GM12878 (cell line): ENCODE data around the gene GRIK5. TPM values are rescaled to one million over a fixed set of nuclear protein-coding genes. Genes with fewer than 3 reads are reported as not detected.

Experiments used
- ATAC-seq: fragments of 200-7000 bp; cut with Tn5 transposase; 3 replicates; pipeline ENCODE4 v1.9.1; 2020; ENCODE audit warnings: mild to moderate bottlenecking, moderate library complexity
- BruUV-seq: library from RNA; stranded (reverse); fragments of 400-500 nt; replicated peaks from 2 replicates; lab custom pipeline; 2021; lab: Mats Ljungman, UMichigan
- CTCF ChIA-PET: fragments of 300-600 bp; sonication (Branson Sonifier 250); formaldehyde crosslinking; extraction: SDS; loops from one replicate; lab custom pipeline; 2021; ENCODE audit warnings: inconsistent platforms; lab: Yijun Ruan, JAX
- POLR2A ChIA-PET: fragments of 350-600 bp; formaldehyde crosslinking; extraction: SDS; loops from one replicate; lab custom pipeline; 2021; ENCODE audit warnings: inconsistent platforms; lab: Charles Lee
- RAD21 ChIA-PET: fragments of 300-600 bp; sonication (Branson Sonifier 250); formaldehyde crosslinking; loops from one replicate; lab custom pipeline; 2023; ENCODE audit warnings: antibody characterized with exemption; ENCODE audit not compliant: unreplicated experiment; lab: Charles Lee
- SMC1A ChIA-PET: fragments of 300-600 bp; sonication (Branson Sonifier 250); formaldehyde crosslinking; loops from one replicate; lab custom pipeline; 2023; ENCODE audit not compliant: unreplicated experiment, uncharacterized antibody; lab: Charles Lee
- DNase-seq: peaks from one replicate; pipeline ENCODE4 v3.0.0-alpha.2; 2011; ENCODE audit warnings: low read depth, low spot score
- FAIRE-seq: peaks from 3 replicates; lab custom pipeline; 2011; peaks lifted over from hg19 to GRCh38; lab: Jason Lieb, UNC
- H2AFZ ChIP-seq: 2 replicates; pipeline ENCODE4 v1.6.0; 2011; ENCODE audit warnings: low read depth, low read length, control low read depth; ENCODE audit not compliant: control insufficient read depth
- H3K27ac ChIP-seq: 2 replicates; pipeline ENCODE4 v1.5.1; 2011; ENCODE audit warnings: control low read depth; ENCODE audit not compliant: control insufficient read depth, insufficient read depth
- H3K27me3 ChIP-seq, 2 experiments: replicated peaks in 1 of 2; 2 replicates each; pipeline versions ENCODE4 v1.6.0 to v1.6.1; 2011; ENCODE audit warnings: low read length in 1 of 2; ENCODE audit not compliant: control insufficient read depth in 2 of 2, insufficient read depth in 2 of 2
- H3K36me3 ChIP-seq, 2 experiments: 2 replicates each; pipeline ENCODE4 v1.5.1; 2011; ENCODE audit warnings: low read length in 1 of 2; ENCODE audit not compliant: control insufficient read depth in 2 of 2, insufficient read depth in 2 of 2
- H3K4me1 ChIP-seq: 2 replicates; pipeline ENCODE4 v1.6.1; 2011; ENCODE audit warnings: mild to moderate bottlenecking, low read length, moderate library complexity, mixed read lengths; ENCODE audit not compliant: control insufficient read depth, insufficient read depth
- H3K4me2 ChIP-seq: 2 replicates; pipeline ENCODE4 v1.6.0; 2011; ENCODE audit warnings: control low read depth; ENCODE audit not compliant: control insufficient read depth, insufficient read depth
- H3K4me3 ChIP-seq: fragments of 200-600 bp; sonication (generic); 2 replicates; pipeline ENCODE4 v1.5.1; 2016
- H3K79me2 ChIP-seq: 2 replicates; pipeline ENCODE4 v1.6.0; 2011; ENCODE audit warnings: low read length; ENCODE audit not compliant: control insufficient read depth, insufficient read depth
- H3K9ac ChIP-seq: 2 replicates; pipeline ENCODE4 v1.8.0; 2011; ENCODE audit warnings: low read length, control low read depth, mixed read lengths; ENCODE audit not compliant: control insufficient read depth, insufficient read depth
- H3K9me3 ChIP-seq: replicated peaks from 3 replicates; pipeline ENCODE4 v1.5.1; 2011; ENCODE audit warnings: mild to moderate bottlenecking, low read length; ENCODE audit not compliant: control insufficient read depth, insufficient read depth
- H4K20me1 ChIP-seq: 2 replicates; pipeline ENCODE4 v1.6.0; 2011; ENCODE audit not compliant: control insufficient read depth, insufficient read depth
- EED ChIP-seq: sonication (generic); IDR thresholded peaks from 2 replicates; pipeline ENCODE4 v1.6.1; 2016; ENCODE audit warnings: antibody characterized with exemption, low read depth
- IKZF1 ChIP-seq: fragments of 450-650 bp; conservative IDR thresholded peaks from 2 replicates; pipeline ENCODE4 v1.6.1; 2017; ENCODE audit warnings: antibody characterized with exemption, mild to moderate bottlenecking
- IKZF2 ChIP-seq, 2 experiments: fragments of 450-650 bp; IDR thresholded peaks; 2 replicates each; pipeline ENCODE4 v1.6.1; 2017; ENCODE audit warnings: mild to moderate bottlenecking in 2 of 2, moderate library complexity in 2 of 2
- PAX5 ChIP-seq: IDR thresholded peaks from 2 replicates; pipeline ENCODE4 v1.6.1; 2011; ENCODE audit warnings: low read depth, low read length, borderline replicate concordance
- RAD21 ChIP-seq: IDR thresholded peaks from 2 replicates; pipeline ENCODE4 v1.6.1; 2011; ENCODE audit warnings: mild to moderate bottlenecking, low read depth, low read length, moderate library complexity; ENCODE audit not compliant: insufficient read depth
- RB1 ChIP-seq: fragments of 450-650 bp; formaldehyde crosslinking; IDR thresholded peaks from 2 replicates; pipeline ENCODE4 v1.6.1; 2017; ENCODE audit warnings: mild to moderate bottlenecking, borderline replicate concordance
- RFX5 ChIP-seq: IDR thresholded peaks from 2 replicates; pipeline ENCODE4 v1.6.1; 2011; ENCODE audit warnings: low read depth, low read length, improper control_type of control experiment
- RUNX3 ChIP-seq: IDR thresholded peaks from 2 replicates; pipeline ENCODE4 v1.6.1; 2012; ENCODE audit warnings: low read length, inconsistent platforms
- SIX5 ChIP-seq: IDR thresholded peaks from 2 replicates; pipeline ENCODE4 v1.6.1; 2011; ENCODE audit warnings: mild to moderate bottlenecking, low read depth, low read length, moderate library complexity; ENCODE audit not compliant: severe bottlenecking
- SREBF2 ChIP-seq: IDR thresholded peaks from 2 replicates; pipeline ENCODE4 v1.6.1; 2012; ENCODE audit warnings: mild to moderate bottlenecking, low read length
- ZSCAN29 ChIP-seq: fragments of 450-650 bp; IDR thresholded peaks from 2 replicates; pipeline ENCODE4 v1.6.1; 2017; ENCODE audit warnings: mild to moderate bottlenecking, moderate library complexity
- WGBS: methylation state at CpG from one replicate; pipeline ENCODE4 v1.1.6; 2016; ENCODE audit warnings: low lambda C conversion rate; ENCODE audit not compliant: insufficient replicate concordance, insufficient coverage; ENCODE audit errors: missing lambda C conversion rate; 5-methylcytosine and 5-hydroxymethylcytosine counted together
- in situ Hi-C: fragments of 300-500 bp; cut with MboI; formaldehyde crosslinking; loops from 9 replicates; pipeline ENCODE4 v1.14.3; 2018; ENCODE audit warnings: mixed read lengths
- intact Hi-C: fragments of 100-400 bp; cut with micrococcal nuclease; formaldehyde crosslinking; loops from one replicate; pipeline ENCODE4 v1.14.2; 2022; ENCODE audit not compliant: unreplicated experiment
- polyA plus RNA-seq, 11 experiments: library from polyadenylated mRNA; depleted of rRNA in 4 of 11; unstranded in 6 of 11; stranded (reverse) in 5 of 11; fragments of >200 nt; fragmentation: Nextera tagmentation in 4 of 11; fragmentation: Illumina TruSeq in 1 of 11; extraction: Ambion mirVana in 4 of 11; extraction: Trizol in 1 of 11; gene quantifications; 1 replicate in 1 of 11; 2 replicates in 10 of 11; pipeline versions ENCODE4 v1.2.1 to v1.2.3, GENCODE V29; 2011 to 2016; ENCODE audit warnings: inconsistent platforms in 2 of 11, missing spikeins in 2 of 11, low read depth in 1 of 11
- total RNA-seq, 4 experiments: library from RNA; depleted of rRNA in 3 of 4; stranded (reverse); fragments of >200 nt in 3 of 4; fragmentation: Illumina TruSeq in 1 of 4; extraction: Trizol in 1 of 4; gene quantifications; 2 replicates each; pipeline versions ENCODE4 v1.2.1 to v1.2.3, GENCODE V29; 2013 to 2021
- TF ChIP-seq, protein P1 (sequence below): IDR thresholded peaks from 2 replicates; pipeline ENCODE4 v1.6.1; 2011; ENCODE audit warnings: low read depth, low read length, improper control_type of control experiment, borderline replicate concordance
- TF ChIP-seq, protein P2 (sequence below): fragments of 450-650 bp; IDR thresholded peaks from 2 replicates; pipeline ENCODE4 v1.6.1; 2018; ENCODE audit warnings: borderline replicate concordance, mild to moderate bottlenecking; ENCODE audit not compliant: partially characterized antibody
- TF ChIP-seq, protein P3 (sequence below): fragments of 450-650 bp; IDR thresholded peaks from 2 replicates; pipeline ENCODE4 v1.6.1; 2017; ENCODE audit warnings: mild to moderate bottlenecking, low read depth, inconsistent platforms; ENCODE audit not compliant: poor library complexity, severe bottlenecking
- TF ChIP-seq, protein P4 (sequence below): IDR thresholded peaks from 2 replicates; pipeline ENCODE4 v1.6.1; 2012; ENCODE audit warnings: low read depth, low read length, improper control_type of control experiment

Gene GRIK5
- total and polyA plus RNA-seq, 10 of the 15 experiments (the other 5 are each of a cell fraction or from before 2014, with no cell fraction given) = 0.03 to 0.23 (median 0.07) TPM; not detected in 3

DNA sequence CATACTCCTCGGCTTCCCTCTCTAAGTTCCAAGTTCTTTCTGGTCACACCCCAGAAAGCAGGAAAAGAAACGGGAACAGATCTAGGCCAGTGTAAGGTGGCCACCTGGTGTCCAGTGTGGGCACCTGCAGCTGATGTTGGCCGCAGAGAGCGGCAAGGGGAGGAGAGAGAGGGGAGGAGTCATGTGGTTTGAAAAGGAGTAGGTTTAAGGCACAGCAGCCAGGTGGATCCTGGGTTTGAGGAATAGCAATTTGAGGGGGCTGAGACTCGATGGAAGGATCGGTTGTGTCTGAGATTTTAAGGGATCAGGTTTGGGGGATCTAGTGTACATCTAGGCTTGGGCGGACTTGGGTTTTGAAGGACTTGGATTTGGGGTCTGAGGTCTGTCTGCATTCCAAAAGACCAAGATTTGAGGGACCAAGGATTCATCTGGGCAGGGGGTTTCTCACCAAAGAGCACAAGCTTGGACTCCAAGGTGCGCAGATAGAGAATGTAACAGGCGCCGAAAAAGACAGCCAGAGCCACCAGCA is 112.1 kb downstream of the GRIK5 start:
- H3K4me1 ChIP-seq = peaks cover 12% of the 10 kb centered on the region
- TF ChIP-seq, protein P1, sequence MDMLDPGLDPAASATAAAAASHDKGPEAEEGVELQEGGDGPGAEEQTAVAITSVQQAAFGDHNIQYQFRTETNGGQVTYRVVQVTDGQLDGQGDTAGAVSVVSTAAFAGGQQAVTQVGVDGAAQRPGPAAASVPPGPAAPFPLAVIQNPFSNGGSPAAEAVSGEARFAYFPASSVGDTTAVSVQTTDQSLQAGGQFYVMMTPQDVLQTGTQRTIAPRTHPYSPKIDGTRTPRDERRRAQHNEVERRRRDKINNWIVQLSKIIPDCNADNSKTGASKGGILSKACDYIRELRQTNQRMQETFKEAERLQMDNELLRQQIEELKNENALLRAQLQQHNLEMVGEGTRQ = no peak
- TF ChIP-seq RUNX3 (peak; percentile 76), RB1 (no peak; the same call in 1 of the 2 replicates), IKZF2 (IDR thresholded peaks at IDR 0.05) (peak; percentile 65 to 75; a peak in 3 of 4 replicates), IKZF1 (no peak; the same call in 1 of the 2 replicates), PAX5 (peak; percentile 33; the same call in 1 of the 2 replicates), SIX5 (no peak), ZSCAN29 (no peak), RAD21 (peak; percentile 80), EED (peak; percentile 23; the same call in 1 of the 2 replicates), RFX5 (no peak), SREBF2 (no peak)
- TF ChIP-seq, protein P2, sequence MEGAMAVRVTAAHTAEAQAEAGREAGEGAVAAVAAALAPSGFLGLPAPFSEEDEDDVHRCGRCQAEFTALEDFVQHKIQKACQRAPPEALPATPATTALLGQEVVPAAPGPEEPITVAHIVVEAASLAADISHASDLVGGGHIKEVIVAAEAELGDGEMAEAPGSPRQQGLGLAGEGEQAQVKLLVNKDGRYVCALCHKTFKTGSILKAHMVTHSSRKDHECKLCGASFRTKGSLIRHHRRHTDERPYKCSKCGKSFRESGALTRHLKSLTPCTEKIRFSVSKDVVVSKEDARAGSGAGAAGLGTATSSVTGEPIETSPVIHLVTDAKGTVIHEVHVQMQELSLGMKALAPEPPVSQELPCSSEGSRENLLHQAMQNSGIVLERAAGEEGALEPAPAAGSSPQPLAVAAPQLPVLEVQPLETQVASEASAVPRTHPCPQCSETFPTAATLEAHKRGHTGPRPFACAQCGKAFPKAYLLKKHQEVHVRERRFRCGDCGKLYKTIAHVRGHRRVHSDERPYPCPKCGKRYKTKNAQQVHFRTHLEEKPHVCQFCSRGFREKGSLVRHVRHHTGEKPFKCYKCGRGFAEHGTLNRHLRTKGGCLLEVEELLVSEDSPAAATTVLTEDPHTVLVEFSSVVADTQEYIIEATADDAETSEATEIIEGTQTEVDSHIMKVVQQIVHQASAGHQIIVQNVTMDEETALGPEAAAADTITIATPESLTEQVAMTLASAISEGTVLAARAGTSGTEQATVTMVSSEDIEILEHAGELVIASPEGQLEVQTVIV = no peak
- TF ChIP-seq, protein P3, sequence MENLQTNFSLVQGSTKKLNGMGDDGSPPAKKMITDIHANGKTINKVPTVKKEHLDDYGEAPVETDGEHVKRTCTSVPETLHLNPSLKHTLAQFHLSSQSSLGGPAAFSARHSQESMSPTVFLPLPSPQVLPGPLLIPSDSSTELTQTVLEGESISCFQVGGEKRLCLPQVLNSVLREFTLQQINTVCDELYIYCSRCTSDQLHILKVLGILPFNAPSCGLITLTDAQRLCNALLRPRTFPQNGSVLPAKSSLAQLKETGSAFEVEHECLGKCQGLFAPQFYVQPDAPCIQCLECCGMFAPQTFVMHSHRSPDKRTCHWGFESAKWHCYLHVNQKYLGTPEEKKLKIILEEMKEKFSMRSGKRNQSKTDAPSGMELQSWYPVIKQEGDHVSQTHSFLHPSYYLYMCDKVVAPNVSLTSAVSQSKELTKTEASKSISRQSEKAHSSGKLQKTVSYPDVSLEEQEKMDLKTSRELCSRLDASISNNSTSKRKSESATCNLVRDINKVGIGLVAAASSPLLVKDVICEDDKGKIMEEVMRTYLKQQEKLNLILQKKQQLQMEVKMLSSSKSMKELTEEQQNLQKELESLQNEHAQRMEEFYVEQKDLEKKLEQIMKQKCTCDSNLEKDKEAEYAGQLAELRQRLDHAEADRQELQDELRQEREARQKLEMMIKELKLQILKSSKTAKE = peak; percentile 16
- TF ChIP-seq, protein P4, sequence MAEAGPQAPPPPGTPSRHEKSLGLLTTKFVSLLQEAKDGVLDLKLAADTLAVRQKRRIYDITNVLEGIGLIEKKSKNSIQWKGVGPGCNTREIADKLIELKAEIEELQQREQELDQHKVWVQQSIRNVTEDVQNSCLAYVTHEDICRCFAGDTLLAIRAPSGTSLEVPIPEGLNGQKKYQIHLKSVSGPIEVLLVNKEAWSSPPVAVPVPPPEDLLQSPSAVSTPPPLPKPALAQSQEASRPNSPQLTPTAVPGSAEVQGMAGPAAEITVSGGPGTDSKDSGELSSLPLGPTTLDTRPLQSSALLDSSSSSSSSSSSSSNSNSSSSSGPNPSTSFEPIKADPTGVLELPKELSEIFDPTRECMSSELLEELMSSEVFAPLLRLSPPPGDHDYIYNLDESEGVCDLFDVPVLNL = no peak

More for the DNA sequence above, 112.1 kb downstream of the GRIK5 start:
- Histone ChIP-seq H2AFZ (no peak overlapping the region), H3K4me3 (peak overlapping the region; percentile 89; the same call in 1 of the 2 replicates), H3K79me2 (no peaks in the 10 kb centered on the region), H3K36me3 (no peaks in the 10 kb centered on the region), H3K4me2 (peak overlapping the region; percentile 86), H3K27me3 (no peaks in the 10 kb centered on the region), H3K9ac (no peak overlapping the region; the same call in 1 of the 2 replicates), H4K20me1 (no peaks in the 10 kb centered on the region), H3K27ac (no peak overlapping the region), H3K9me3 (no peaks in the 10 kb centered on the region)
- WGBS = 0% methylated on average over 10 of the region's 10 CpGs
- no TSS peak for BruUV-seq
- DNase-seq (no peak), FAIRE-seq (peak; percentile 88), ATAC-seq (peak; percentile 74)
- in situ Hi-C loops (no loop called here), intact Hi-C loops (loop anchor here (5.0 kb wide), 1 partner anchor 166 kb away; no protein-coding TSS in a partner anchor)
- ChIA-PET RAD21 (interaction anchor here (0.9 to 2.4 kb wide), 6 partner anchors 12 to 164 kb away, joined by 3 to 9 read pairs (median 6); partner anchors contain the start of gene RPS19), POLR2A (interaction anchor here (2.7 to 2.9 kb wide), 2 partner anchors 12 to 98 kb away, joined by 16 to 20 read pairs; partner anchors contain the start of gene RPS19), CTCF (interaction anchor here (0.5 to 4.8 kb wide), 18 partner anchors 13 to 389 kb away, joined by 3 to 51 read pairs (median 4); partner anchors contain the start of genes CEACAM3 and RPS19), SMC1A (interaction anchor here (1.1 to 1.6 kb wide), 7 partner anchors 13 to 165 kb away, joined by 3 to 12 read pairs (median 4); partner anchors contain the start of gene RPS19)
